ENCODE data around the gene RPRD2.

RPRD2 gene

GRCh38 chr1:150511985-150512660, 148.2 kb downstream of the RPRD2 start:
- DNase-seq (ENCODE audit: insufficient read length, low spot score) (no peak), FAIRE-seq (no peak)

GRCh38 chr1:150512846-150513245, 148.9 kb downstream of the RPRD2 start:
- no peak for DNase-seq (ENCODE audit: insufficient read length, low spot score)

DNA sequence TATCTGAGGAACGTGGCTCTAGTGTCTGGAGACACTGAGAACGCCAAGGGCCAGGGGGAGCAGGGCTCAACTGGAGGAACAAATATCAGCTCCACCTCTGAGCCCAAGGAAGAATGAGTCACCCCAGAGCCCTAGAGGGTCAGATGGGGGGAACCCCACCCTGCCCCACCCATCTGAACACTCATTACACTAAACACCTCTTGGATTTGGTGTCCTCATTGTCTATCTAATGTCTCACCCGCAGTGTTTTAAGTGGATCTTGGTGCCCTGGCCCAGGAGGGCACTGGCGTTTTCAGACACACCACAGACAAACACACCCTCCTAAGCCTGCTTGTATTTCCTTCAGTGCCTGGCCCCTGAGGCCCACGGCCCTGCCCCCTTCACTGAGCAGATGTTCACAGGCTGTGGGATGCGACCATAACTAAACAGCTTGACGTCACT, 149.4 kb downstream of the RPRD2 start:
- DNase-seq (ENCODE audit: insufficient read length, low spot score) (no peak), FAIRE-seq (no peak)

More at GRCh38 chr1:150512846-150513245, 148.9 kb downstream of the RPRD2 start:
- no peak for FAIRE-seq

- FAIRE-seq (no peak), DNase-seq (ENCODE audit: insufficient read length, low spot score) (no peak)
Observed at GRCh38 chr1:150514260-150514659, 150.3 kb downstream of the RPRD2 start.

GRCh38 chr1:150514913-150515327, 151.0 kb downstream of the RPRD2 start:
- FAIRE-seq, result no peak
- no peak for DNase-seq (ENCODE audit: insufficient read length, low spot score)

DNA sequence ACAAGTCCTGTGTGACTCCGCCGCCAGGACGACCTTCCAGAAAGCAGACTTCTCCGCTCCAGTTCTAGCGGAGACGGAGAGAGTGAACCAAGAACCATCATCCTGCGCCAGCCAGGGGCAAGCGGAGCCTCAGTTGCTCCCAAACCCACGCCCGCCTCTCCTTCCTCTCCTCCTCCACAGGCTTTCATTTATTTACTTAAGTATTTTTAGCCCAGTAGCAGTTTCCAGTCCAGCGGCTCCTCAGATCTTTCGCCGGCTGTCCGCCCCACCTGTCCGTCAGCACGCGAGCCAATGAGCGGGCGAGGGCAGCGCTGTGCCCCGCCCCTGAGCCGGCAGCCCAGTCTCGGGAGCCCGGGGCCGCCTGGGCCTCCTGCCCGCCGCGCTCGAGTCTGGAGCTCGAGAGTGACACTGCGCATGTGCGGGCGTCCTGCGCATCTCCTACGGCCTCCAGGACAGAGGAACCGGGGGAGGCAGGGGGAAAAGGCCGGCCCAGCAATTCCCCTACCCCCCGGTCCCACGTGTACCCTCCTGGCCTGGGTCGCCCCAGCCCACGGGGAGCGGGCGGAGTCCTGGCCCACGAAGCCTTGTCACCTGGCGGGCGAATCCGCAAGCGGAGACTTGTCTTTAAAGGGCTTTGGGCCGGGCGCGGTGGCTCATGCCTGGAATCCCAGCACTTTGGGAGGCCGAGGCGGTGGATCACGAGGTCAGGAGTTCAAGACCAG, 151.5 kb downstream of the RPRD2 start, which contains the start of gene FALEC:
FALEC (plus strand) TSS at position 425 of the 722 bp plus-strand sequence.
- DNase-seq (ENCODE audit: insufficient read length, low spot score), result peak; percentile 96
- peak; percentile 64 for FAIRE-seq

DNA sequence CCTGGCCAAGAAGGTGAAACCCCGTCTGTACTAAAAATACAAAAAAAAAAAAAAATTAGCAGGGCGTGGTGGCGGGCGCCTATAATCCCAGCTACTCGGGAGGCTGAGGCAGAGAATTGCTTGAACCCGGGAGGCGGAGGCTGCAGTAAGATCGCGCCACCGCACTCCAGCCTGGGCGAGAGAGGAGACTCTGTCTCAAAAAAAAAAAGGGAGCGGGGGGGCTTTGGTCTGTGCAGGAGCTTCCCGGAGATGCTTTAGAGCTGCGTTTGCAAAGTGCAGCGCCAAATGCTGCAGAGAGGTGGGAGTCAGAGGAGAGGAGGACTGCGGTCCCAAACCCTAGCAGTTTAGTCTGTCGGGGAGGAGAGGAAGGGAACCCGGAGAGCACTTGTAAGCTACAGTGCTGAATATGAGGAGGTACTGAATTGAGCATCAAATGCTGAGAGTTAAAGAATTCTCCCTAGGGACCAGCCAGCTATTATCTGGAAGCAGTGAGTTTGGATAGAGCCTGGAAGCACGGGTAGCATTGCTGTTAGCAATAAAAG, 152.2 kb downstream of the RPRD2 start:
- no peak for DNase-seq (ENCODE audit: insufficient read length, low spot score)
- no peak for FAIRE-seq

DNA sequence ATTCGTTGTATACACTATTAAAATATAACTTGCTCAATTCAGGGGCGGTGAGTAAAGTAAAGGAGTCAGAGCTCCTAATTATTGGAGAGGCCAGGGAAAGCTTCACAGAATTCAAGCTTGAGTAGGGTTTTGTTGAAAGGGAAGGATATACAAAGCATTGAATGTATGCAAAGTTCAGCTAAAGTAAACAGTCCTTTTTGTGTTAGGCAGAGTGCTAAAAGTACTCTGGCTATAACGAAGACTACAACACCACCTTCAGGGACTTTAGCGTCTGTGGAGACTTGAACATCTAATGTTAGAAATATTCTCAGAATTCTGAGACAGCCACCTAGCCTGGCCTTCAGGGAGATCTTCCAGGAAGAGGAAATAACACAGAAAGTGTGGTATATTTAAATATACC, 152.7 kb downstream of the RPRD2 start:
- no peak for FAIRE-seq
- DNase-seq (ENCODE audit: insufficient read length, low spot score), result no peak

DNA sequence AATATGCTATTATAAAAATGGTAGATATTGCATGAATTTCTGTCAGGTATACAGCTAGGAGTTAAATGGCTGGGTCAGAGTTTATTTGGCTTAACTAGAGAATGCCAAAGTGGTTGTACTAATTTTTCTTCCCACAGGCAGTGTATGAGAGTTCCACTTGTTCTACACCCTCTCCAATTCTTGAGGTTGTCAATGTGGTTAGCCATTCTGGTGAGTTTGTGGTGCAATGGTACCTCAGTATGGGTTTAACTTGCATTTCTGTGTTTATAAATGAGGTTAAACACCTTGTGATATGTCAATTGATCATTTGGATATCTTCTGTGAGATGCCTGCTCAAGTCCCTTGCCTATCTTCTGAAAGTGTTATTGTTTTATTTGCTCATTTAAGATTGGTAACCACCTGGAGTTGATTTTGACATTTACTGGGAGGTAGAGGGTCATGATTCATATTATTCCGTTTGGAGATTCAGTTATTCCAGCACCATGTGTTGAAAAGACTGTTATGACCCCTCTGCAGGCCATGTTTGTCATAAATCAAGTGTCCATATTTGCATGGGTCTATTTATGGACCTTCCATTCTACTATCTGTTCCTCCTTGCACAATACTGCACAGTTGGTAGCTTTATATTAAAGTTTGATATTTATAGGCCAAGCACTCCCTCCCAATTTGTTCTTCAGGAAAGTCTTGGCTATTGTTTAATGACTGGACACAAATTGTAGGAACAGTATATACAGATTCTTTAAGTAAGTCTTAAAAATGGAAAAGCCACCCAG, 157.4 kb downstream of the RPRD2 start:
- FAIRE-seq (no peak), DNase-seq (ENCODE audit: insufficient read length, low spot score) (no peak)

DNA sequence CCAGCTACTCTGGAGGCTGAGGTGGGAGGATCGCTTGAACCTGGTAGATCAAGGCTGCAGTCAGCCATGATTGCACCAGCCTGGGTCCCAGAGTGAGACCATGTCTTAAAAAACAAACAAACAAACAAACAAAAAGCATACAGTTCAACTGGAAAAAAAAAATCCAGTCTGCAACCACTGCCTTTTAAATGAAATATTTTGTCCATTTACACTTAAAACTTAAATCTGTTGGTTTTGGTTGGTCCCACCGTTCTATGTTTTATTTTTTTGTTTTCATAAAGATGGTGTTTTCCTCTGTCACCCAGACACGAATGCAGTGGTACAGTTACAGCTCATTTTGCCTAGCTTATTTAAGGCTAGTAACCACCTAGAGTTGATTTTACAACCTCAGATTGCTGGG, 161.4 kb downstream of the RPRD2 start:
- no peak for DNase-seq (ENCODE audit: insufficient read length, low spot score)
- no peak for FAIRE-seq
